ENCODE results near the gene DCAF8L2. TPM values are rescaled to one million over a fixed set of nuclear protein-coding genes. Genes with fewer than 3 reads are reported as not detected.
"Not testable (repeated sequence)": the region's sequence is repeated elsewhere in the genome, so short reads cannot be mapped to it uniquely, and the experiment has no call there.

Gene DCAF8L2
- total RNA-seq, 2 donors from 2014 or later: not detected

GRCh38 chrX:27746516-27746915, 156.4 kb downstream of the DCAF8L2 start:
- Histone ChIP-seq H3K4me3 (no peak overlapping the region), H3K4me1 (no peaks in the 10 kb centered on the region), H3K9me3 (no peaks in the 10 kb centered on the region), H3K27me3 (no peaks in the 10 kb centered on the region), H3K36me3 (no peaks in the 10 kb centered on the region), H3K27ac (no peak overlapping the region)
- no peak for TF ChIP-seq CTCF (IDR thresholded peaks at IDR 0.05)
- no peak for DNase-seq (ENCODE audit: low spot score)

- not testable (repeated sequence) for H3K4me3 ChIP-seq; H3K27ac ChIP-seq; H3K9me3 ChIP-seq; DNase-seq (ENCODE audit: low spot score); H3K36me3 ChIP-seq; H3K4me1 ChIP-seq; H3K27me3 ChIP-seq
These were observed 160.2 kb downstream of the DCAF8L2 start for GRCh38 chrX:27750298-27750697.

- no peak for DNase-seq (ENCODE audit: low spot score)
- no peak overlapping the region for H3K4me3 ChIP-seq
- no peaks in the 10 kb centered on the region for H3K9me3 ChIP-seq
- H3K36me3 ChIP-seq: no peaks in the 10 kb centered on the region
- TF ChIP-seq CTCF (IDR thresholded peaks at IDR 0.05): no peak
- H3K27ac ChIP-seq: no peak overlapping the region
- H3K4me1 ChIP-seq: no peaks in the 10 kb centered on the region
- H3K27me3 ChIP-seq: no peaks in the 10 kb centered on the region
These were observed 161.8 kb downstream of the DCAF8L2 start for GRCh38 chrX:27751976-27752375.

GRCh38 chrX:27765718-27766117, 175.6 kb downstream of the DCAF8L2 start:
- no peak for DNase-seq (ENCODE audit: low spot score)
- TF ChIP-seq CTCF (IDR thresholded peaks at IDR 0.05): no peak
- Histone ChIP-seq H3K4me3 (no peak overlapping the region), H3K36me3 (no peaks in the 10 kb centered on the region), H3K4me1 (no peaks in the 10 kb centered on the region), H3K27me3 (no peaks in the 10 kb centered on the region), H3K9me3 (no peaks in the 10 kb centered on the region), H3K27ac (no peak overlapping the region)

GRCh38 chrX:27767387-27767786, 177.2 kb downstream of the DCAF8L2 start:
- no peak for TF ChIP-seq CTCF (IDR thresholded peaks at IDR 0.05)

GRCh38 chrX:27775984-27776383, 185.8 kb downstream of the DCAF8L2 start:
- H3K27me3 ChIP-seq: no peaks in the 10 kb centered on the region
- DNase-seq (ENCODE audit: low spot score): no peak
- H3K4me3 ChIP-seq: no peak overlapping the region
- no peak overlapping the region for H3K27ac ChIP-seq
- no peaks in the 10 kb centered on the region for H3K9me3 ChIP-seq
- TF ChIP-seq CTCF (IDR thresholded peaks at IDR 0.05): no peak
- H3K36me3 ChIP-seq: no peaks in the 10 kb centered on the region
- H3K4me1 ChIP-seq: no peaks in the 10 kb centered on the region

More at GRCh38 chrX:27767387-27767786, 177.2 kb downstream of the DCAF8L2 start:
- DNase-seq (ENCODE audit: low spot score): no peak
- Histone ChIP-seq H3K4me1 (no peaks in the 10 kb centered on the region), H3K27me3 (no peaks in the 10 kb centered on the region), H3K27ac (no peak overlapping the region), H3K9me3 (no peaks in the 10 kb centered on the region), H3K36me3 (no peaks in the 10 kb centered on the region), H3K4me3 (no peak overlapping the region)

Measured in right atrium auricular region (tissue), 2 donors.